Stimulated activated CD4-positive, alpha-beta T cell treated with anti-CD3 and anti-CD28 coated beads, Interleukin-12 subunit alpha, Interleukin-12 subunit beta, amount 100 ng/mL, for 48 hours (primary cell): Measurements from ENCODE around the gene TNS4.

Source experiments
- DNase-seq, 3 donors: peaks; one replicate each; pipeline ENCODE4 v3.0.0-alpha.2; 2020; ENCODE audit warnings: low read depth in 2 of 3, low spot score in 1 of 3

TNS4 gene

GRCh38 chr17:40496634-40497420 lies 4.6 kb downstream of the TNS4 start:
- DNase-seq, result no peak

- DNase-seq, result no peak
Measured at GRCh38 chr17:40496170-40496569, 5.3 kb downstream of the TNS4 start.

DNA sequence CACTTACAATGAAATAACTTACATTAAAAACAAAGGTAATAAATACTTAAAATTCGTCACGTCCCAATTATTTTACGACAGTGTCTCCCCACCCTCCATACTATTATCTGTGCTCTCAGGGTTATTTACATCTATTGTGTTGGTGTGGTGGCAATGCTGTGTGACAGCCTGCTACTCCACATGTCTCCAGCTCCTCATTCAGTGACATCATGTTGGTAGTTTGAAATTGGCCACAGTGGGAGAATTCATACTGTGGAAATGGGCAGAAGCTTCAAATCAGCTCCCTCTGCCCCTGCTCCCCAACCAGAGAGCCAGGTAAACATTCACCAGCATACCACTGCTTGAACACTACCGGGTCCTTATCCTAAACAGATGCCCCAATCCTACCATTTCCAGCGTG lies 6.3 kb downstream of the TNS4 start:
- no peak for DNase-seq

DNA sequence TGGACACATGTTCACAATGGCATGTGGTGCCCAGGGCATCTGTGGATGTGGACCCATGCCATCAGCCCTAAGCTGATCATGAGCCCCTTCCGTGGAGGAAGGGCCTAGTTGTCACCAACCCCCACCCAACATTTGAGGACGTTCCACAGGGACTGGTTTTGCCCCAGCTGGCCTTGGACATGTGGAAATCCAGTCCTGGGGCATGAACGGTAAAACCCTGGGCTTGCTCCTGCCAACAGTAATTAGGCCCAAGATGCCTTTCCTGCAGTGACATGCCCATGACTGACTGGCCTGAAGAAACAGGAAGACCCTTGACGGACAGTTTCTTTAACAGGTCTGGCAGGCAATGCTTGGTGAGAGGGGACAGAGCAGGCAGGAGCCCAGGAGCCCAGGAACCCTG lies 7.7 kb downstream of the TNS4 start:
- DNase-seq, result no peak

GRCh38 chr17:40491486-40491885 lies 9.9 kb downstream of the TNS4 start:
- DNase-seq, result no peak

DNA sequence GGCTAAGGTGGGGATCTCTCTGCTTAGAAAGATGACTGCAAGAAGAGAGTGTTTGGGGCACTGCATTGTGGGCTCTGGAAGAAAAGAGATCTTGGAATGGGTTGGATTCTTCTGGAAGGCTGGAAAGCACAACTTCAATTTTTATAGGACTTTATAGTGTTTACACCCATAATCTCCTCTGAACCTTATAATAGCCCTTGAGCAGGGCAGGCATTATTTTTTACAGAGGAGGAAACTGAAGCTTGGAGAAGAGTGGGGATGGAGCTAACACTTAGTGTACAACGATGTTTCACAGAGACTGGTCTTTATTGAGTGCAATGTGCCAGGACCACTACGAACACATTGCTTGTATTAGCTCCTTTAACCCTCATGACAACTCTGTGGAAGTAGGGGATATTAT lies 10.4 kb downstream of the TNS4 start:
- DNase-seq, result no peak

DNA sequence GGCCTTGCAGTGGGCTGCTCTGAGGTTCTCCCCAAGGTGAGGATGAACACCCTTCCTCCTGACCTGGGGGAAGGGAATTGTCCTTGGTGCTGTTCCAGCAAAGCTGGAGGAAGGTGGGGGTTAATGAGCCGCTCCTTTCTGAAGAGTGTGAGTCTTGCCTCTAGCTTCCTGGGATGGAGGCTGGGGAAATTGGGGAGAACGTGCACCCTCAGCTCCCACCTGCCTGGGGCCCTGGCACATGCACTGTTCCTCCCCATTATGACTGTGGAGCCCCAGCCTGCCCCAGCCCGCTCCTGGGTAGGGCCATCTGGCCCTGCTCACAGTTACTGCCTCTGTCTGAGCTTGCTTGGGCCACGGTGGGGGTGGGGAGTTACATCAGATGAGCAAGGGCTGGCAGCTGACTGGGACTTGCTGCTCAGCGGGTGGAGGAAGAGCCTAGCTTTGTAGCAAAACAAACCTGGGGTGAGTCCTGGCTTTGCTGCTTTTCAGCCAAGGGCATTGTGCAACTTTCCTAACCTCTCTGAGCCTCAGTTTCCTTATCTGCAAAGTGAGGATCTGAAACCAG lies 11.1 kb downstream of the TNS4 start:
- no peak for DNase-seq

DNA sequence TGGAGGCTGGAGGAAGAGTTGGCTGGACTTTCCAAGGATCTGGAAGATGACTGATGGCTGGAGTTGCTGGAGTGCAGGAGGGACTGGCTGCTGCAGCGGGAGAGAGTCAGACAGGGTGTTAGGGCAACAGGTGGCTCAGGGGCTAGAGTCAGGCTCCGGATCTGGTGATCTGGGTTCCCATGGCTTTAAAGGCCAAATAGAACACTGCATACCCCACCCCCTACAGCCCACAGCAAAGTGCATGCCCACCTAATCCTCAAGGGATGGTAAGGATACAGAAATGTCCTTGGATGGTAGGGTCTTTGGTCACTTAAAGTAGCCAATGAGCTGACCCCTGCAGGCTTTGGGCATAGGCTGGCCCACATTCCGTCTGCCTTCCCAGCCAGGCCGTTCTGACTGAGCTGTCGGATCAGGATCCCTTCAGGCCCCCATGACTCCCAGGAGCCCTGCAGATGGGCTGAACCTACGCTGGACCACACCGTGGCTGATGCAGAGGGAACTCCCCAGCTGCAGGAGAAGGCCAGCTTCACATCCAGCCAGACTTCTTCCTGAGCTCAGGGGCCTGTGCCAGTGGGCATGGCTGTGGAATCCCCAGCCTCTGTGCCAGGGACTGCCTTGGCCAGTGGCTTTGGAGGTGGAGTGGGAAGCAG lies 13.9 kb downstream of the TNS4 start:
- no peak for DNase-seq

GRCh38 chr17:40486522-40487370 lies 14.7 kb downstream of the TNS4 start:
- no peak for DNase-seq

GRCh38 chr17:40485851-40486521 lies 15.4 kb downstream of the TNS4 start:
- peak; percentile 13 to 34 (median 33) for DNase-seq

DNA sequence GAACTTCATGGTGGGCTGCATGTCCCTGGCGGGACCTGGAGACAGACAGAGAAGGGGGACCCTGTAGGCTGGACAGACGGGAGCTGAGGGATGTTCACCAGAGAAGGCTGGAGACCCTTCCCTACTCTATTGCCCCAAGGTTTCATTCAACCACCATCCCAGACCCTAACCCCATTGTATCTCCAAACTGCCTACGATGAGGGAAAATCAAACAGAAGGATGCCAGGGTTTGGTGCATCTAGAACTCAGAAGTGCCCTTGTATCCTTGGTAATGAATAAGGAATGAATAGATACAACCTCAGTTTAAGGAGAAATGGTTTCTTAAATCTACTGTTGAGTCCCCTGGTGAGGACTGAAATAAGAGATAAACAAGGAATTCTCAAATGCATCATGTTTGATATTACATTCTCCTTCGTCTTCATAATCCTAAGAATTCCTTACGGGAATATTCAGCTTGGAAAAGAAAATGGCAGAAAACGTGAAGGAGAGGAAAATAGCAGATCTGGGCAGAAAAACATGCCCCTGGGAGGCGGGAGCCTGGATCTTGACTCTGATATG lies 16.4 kb downstream of the TNS4 start:
- DNase-seq, result no peak

- DNase-seq, result no peak
Measured at GRCh38 chr17:40484285-40484972, 17.0 kb downstream of the TNS4 start.

DNA sequence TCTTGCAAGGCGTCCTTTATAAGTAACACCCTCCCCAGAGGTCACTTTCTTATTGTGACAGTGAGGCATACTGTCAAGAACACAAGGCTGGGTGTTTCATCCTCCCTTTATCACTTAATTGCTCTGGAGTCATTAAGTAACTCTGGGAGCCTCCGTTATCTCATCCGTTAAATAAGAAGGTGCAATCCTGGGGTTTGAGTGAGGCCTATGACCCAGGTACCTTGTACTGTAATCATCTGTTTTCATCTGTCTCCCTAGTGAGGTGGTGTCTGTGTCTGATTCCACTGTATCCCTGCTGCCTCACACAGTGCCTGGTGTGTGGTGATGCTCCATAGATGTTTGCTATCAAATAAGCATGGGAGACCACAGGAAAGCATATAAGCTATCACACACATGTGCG lies 17.7 kb downstream of the TNS4 start:
- no peak for DNase-seq

DNA sequence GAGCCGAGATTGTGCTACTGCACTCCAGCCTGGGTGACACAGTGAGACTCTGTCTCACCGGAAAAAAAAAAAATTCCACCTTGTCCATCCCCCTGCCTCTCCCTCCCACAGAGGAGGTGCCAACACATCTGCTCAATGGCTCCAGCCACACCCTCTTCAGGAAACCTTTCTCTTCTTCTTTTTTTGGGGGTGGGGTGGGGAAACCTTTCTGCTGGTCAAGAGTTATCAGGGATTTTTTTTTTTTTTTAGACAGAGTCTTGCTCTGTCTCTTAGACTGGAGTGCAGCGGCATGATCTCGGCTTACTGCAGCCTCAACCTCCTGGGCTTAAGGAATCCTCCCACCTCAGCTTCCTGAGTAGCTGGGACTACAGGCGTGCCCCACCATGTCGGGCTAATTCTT lies 18.7 kb downstream of the TNS4 start:
- no peak for DNase-seq

DNA sequence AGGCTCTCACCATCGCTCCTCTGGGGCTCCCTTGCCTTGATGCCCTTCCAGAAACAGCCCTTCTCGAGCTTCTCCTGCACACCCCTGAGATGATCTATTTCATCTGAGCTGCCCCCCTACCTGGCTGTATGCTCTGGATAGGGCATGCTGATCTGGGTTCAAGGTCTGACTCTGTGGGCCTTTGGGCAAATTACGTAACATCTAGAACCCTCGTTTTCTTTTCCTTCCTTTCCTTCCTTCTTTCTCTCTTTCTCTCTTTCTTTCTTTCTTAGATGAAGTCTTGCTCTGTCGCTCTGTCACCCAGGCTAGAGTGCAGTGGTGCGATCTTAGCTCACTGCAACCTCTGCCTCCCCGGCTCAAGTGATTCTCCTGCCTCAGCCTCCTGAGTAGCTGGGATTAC lies 20.3 kb downstream of the TNS4 start:
- DNase-seq, result no peak

DNA sequence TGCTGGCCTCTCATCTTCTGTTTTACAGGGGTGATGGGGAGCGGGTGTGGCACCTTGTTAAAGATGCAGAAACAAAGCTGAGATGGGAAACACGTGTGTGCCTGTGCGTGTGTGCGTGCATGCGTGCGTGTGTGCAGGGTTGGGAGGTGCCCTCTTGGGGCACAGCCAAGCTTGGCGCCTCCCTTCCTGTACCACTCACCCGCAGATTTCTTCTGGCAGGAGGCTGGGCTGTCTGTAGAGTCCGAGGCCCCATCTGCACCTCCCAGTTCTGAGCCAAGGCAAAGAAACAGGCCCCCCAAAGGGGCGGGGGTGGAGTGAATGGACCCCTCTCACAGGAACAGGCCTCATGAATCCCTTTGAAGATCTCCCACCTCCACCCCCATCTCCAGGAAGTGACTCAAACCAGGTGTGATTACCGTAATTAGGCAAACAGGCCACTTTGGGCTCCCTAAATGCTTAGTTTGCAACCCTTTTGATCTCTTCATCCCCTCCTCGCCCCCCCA lies 20.9 kb downstream of the TNS4 start:
- peak; percentile 69 to 87 (median 81) for DNase-seq

DNA sequence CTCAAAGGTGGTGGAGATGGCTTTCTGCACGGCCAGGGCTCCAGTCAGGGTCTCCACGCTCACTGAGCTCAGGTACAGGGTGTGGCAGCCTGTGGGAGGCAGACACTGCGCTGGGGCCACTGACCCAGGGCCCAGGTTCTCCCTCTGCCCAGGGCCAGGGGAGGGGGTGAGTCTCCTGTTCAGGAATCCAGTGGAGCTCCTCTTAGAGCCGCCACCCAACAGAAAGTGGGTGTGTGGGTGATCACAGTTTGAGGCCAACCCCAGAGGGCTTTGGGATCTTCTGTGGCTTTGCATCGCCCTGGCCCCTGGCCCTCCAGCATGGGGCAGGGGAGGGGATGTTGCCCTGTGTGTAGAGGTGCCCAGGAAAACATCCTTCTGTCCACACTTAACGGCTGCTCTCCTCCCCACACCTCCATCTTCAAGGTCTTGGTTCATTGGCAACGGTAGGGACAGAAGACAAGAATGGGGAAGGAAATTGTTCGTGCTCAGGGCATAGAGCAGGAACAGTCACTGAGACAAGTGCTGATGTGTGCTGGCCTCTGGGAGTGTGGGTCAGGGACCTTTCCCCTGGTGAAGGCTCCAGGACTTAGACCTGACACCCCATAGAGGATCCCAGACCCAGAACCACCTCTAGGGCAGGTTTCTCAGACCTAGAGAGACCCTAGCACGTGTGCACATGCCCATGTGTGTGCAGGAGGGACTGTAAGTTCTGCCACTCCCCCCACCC lies 21.5 kb downstream of the TNS4 start:
- DNase-seq, result no peak

GRCh38 chr17:40478486-40478885 lies 22.9 kb downstream of the TNS4 start:
- no peak for DNase-seq

DNA sequence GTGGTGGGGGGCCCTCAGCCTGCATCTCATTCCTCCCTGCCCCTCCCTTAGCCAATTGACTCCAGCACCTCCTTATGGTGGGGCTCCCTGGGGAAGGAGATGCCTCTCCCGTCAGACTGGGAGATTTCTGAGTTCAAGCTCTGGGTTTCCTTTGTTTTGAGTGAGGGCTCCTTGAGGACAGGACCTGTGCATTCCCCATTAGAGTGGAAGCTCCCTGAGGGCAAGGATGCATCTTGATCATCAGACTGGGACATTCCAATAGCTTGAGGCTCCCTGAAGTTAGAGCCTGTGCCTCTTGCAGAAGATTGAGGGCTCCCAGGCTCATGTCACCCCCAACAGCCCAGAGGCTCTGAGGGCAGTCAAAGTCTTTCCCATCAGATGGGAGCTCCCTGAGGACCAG lies 23.6 kb downstream of the TNS4 start:
- no peak for DNase-seq
